Fibroblast of skin of right quadriceps (primary cell): Measurements from ENCODE around the gene SLC25A25.

Source experiments
- DNase-seq: peaks from one replicate; pipeline ENCODE4 v3.0.0-alpha.2; 2013

The SLC25A25 gene

GRCh38 chr9:128114326-128115186 is 46.5 kb downstream of the SLC25A25 start:
- no peak for DNase-seq

GRCh38 chr9:128115187-128116103 is 47.4 kb downstream of the SLC25A25 start:
- no peak for DNase-seq

DNA sequence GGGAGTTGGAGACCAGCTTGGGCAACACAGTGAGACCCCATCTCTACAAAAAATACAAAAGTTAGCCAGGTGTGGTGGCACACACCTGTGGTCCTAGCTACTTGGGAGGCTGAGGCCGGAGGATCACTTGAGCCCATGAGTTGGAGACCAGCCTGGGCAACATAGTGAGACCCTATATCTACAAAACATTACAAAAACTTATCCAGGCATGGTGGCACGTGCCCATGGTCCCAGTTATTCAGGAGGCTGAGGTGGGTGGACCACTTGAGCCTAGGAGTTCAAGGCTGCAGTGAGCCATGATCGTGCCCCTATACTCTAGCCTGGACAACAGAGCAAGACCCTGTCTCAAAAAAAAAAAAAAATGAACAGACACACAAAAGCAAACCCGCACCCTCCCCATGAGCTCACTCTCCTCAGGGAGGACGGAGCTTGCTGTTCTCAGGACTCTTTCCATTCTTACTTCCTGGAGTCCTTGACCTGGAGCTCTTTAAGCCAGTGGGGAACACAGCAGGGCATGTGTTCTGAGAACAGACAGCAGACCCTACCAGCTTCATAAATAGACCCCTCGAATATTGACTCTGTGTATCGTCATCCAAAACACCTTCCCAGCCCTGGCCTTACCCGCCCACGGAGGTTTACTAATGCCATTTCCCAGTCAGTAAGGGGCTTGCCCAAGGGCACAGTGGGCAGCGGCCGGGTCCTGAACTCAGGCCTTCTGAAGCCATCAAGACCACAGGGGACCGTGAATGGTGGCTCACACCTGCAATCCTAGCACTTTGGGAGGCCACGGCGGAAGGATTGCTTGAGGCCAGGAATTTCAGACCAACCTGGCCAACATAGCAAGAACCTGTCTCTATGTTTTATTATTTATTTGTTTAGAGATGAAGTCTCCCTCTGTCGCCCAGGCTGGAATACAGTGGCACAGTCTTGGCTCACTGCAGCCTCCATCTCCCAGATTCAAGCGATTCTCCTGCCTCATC is 48.4 kb downstream of the SLC25A25 start:
- DNase-seq: no peak

GRCh38 chr9:128117613-128118471 is 49.8 kb downstream of the SLC25A25 start:
- peak; percentile 79 for DNase-seq

DNA sequence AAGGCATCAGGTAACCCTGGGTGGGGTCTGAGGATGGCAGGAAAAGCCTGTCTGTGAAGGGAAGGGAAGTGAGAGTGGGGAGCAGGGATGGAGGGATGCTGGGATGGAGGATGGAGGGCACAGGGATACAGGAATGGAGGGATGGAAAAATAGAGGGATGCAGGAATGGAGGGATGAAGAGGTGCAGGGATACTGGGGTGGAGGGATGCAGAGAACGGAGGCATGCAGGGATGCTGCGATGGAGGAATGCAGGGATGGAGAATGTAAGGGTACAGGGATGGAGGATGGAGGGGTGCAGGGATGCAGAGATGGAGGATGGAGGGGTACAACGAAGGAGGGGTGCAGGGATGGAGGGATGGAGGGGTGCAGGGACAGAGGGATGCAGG is 50.4 kb downstream of the SLC25A25 start:
- DNase-seq: no peak

- no peak for DNase-seq
Measured at GRCh38 chr9:128118971-128119665, 51.1 kb downstream of the SLC25A25 start.

DNA sequence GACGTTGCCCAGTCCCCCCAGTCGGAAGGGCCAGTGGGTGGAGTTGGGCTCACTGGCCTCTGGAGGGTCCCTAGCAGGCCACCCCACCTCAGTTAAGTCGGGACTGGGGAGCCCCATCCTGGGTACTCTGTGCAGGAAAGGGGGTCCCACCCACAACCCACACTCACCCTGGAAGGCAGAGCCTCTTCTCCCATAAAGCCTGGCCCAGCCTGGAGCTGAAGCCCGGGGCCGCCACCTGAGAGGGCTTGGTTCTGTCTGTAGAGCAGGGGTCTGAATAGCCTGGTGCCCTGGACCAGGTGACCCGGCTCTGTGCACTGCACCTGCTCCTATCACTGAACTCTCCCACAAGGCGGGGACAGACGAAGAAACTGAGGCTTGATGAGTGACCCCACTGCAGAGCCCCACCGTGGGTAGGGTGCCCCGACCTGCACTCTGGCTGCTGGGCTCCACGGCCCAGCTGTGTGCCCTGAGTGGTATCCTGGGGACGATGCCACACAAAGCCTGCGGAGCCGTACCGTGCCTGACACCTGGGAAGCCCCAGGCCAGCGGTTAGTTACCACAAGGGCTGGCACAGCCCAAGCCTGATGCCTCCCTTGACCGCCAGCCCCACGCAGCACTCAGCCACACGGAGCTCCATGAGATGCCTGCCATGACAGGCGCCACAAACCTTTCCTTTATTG is 52.2 kb downstream of the SLC25A25 start:
- DNase-seq: no peak

DNA sequence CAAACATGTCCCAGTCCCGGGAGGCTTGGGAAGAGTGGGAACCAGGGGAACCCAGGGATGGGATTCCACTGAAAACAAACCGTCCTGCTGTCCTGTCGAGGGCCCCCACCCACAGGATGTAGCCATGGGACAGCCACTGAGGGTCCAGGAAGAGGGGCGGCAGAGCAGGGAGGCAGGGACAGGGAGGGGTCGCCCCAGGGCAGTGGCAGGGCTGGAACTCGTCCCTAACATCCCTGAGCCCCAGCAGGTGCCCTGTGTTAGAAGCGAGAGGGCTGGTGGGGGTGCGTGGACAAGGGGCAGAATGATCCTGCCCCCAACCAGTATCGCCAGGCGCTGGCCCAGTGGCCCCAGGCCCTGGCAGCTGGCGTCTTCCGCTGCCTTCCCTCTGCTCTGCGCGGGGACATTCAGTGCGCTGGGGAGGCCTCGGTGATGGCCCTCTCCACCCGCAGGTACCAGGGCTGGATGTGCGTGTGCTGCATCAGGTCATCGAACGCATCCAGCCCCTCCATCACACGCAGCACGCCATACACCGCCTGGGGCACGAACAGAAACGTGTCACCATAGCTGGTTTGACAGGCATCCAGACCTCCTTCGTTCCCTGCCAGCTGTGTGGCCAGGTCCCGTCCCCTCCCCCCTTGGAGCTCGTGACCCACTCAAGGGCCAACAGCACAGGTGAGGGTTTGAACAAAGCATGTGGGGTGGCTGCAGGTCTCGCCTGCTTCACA is 52.9 kb downstream of the SLC25A25 start:
- no peak for DNase-seq

DNA sequence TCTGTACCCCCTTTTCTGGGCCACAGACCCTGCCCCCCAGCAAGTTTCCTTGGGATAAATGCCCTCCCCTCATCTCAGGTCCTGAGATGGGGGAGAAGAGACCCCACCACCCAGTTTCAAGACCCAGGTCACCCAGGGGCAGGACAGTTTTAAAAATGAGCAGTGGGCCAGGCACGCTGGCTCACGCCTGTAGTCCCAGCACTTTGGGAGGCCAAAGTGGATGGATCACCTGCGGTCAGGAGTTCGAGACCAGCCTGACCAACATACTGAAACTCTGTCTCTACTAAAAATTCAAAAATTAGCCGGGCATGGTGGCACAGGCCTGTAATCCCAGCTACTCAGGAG is 53.4 kb downstream of the SLC25A25 start:
- DNase-seq: no peak

DNA sequence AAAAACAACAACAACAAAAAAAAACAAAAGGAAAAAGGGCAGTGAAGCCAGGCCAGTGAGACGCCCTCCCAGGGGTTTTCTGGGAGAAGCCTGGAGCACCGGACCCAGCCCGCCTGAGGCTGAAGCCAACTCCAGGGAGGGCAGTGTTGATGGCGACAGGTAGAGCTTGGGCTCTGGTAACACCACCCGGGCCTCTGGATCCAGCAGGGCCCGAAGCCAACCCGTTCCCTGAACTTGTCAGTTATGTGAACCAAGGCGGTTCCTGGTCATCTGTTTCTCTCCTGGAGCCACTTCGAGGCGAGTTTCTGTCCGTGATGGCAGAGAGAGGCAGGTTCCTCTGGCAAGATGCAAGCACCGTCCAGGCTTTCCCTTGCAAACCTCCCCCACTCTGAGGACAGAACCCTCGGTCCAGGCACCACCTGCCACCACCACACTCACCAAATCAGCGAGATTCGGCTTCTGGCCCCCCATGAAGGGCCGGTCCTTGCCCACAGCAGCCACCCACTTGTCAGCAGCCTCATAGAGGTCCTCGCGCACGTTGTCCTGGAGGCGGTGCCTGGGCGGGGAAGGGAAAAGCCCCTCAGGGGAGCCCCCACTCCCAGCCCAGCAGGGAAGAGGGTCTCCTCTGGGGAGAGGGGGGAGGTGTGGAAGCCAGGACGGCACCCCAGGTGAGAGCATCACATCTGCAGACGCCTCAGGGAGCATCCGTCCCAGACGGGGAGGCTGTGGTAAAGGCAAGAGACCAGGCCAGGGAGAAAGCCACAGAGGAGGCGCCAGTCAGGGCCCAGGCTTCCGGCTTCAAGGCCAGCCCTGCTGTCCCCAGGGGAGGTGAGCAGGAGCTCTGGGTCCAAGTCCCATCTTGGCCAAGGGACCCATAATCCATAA is 54.1 kb downstream of the SLC25A25 start:
- no peak for DNase-seq

- DNase-seq: no peak
Measured at GRCh38 chr9:128122809-128123175, 54.8 kb downstream of the SLC25A25 start.

GRCh38 chr9:128123451-128124080 is 55.5 kb downstream of the SLC25A25 start:
- DNase-seq: no peak

GRCh38 chr9:128124451-128124850 is 56.4 kb downstream of the SLC25A25 start:
- no peak for DNase-seq

- peak; percentile 41 for DNase-seq
Measured at GRCh38 chr9:128124873-128125579, 57.0 kb downstream of the SLC25A25 start.

DNA sequence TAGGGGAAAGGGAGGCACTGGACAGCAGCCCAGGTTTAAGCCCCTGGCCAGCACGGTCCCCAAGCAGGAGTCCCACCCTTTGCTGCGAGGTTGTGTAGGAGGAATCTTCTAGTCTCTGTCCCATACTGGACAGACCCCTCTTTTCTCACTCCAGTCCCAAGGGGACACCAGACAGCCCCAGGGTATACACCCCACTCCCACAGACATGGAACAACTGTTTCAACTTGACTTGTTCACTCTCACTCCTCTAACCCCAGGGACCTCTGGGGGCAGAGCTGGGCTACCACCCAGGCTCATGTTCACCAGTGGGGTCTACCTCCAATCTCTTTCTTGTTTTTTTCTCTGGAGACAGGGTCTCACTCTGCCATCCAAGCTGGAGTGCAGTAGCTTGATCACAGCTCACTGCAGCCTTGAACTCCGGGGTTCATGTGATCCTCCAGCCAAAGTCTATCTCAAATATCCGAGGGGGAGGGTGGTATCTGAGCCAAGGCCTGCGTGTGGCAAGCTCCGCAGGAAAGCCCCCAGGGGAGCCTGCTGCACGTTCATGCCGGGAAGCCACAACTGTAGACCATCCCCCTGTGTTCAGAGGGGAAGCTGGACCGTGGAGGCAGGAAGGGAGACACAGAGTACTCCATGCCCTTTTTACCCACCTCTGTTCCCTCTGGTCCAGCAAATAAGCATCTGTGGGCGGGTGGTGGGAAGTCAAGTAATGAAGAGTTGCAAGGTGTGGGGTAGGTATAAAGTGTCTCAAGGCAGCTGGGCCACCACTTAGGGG is 57.7 kb downstream of the SLC25A25 start:
- peak; percentile 14 for DNase-seq

- DNase-seq: peak; percentile 88
Measured at GRCh38 chr9:128127568-128127989, 59.5 kb downstream of the SLC25A25 start, which contains the start of gene PTGES2. Gene PTGES2 (minus strand): TSS chr9:128127729. CDS start chr9:128127717, 12 bp downstream.
